ENCODE results near the gene PHEX. TPM values are rescaled to one million over a fixed set of nuclear protein-coding genes. Genes with fewer than 3 reads are reported as not detected.

The PHEX gene
- total RNA-seq, 8 experiments from 2014 or later = 0.16 to 1.4 (median 0.27) TPM

DNA sequence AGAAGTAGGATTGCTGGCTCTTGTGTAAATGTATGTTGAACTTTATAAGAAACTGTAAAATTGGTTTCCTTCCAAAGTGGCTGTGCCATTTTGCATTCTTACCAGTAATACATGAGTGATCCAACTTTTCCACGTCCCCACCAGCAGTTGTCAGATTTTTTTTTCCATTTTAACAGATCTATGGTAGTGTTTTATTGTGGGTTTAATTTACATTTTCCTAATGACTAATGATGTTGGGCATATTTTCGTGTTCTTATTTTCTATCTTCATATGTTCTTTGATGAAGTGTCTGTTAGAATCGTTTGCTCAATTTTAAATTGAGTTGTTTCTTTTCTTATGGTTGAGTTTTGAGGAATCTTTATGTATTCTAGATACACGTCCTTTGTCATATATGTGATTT, 56.2 kb downstream of the PHEX start:
- in situ Hi-C loops (cut with MboI; ENCODE audit: low pct_unique_long_range_greater_than_20kb in 2 of 9, low sequenced_read_pairs in 9 of 9, unreplicated experiment in 9 of 9) = no loop called here
- H3K4me1 ChIP-seq (replicated peaks in 1 of 2) = no peaks in the 10 kb centered on the region
- no peak for ATAC-seq (replicated peaks in 6 of 8)
- no peak overlapping the region for H3K4me3 ChIP-seq
- 9 to 100% (median 84%) methylated on average over 1 to 4 of the region's 4 CpGs; no CpG with 5 or more reads in 1 of the 10 experiments for WGBS, 10 experiments
- H3K27ac ChIP-seq = no peak overlapping the region

DNA sequence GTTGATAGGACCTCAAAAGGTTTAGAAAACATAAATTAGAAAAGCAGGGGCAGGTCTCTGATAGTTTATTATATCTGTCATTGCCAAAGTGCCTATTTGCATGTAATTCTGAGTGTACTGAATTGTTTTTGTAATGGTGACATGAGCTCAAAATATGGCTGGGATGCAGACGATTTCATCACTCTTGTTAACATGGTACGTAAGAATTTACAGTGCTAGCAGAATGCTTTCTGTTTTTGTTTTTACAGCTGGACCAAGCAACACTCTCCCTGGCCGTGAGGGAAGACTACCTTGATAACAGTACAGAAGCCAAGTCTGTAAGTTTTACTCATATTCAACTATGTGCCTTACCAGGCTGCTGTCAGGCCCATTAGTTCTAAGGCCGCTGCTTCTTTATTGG, 58.1 kb downstream of the PHEX start:
- no peak overlapping the region for H3K27ac ChIP-seq
- no peaks in the 10 kb centered on the region for H3K4me1 ChIP-seq (replicated peaks in 1 of 2)
- ATAC-seq (replicated peaks in 6 of 8) = peak in 2 of 8 experiments; percentile 35 to 39
- WGBS, 10 experiments = 27 to 100% (median 60%) methylated on average over 1 to 4 of the region's 4 CpGs; no CpG with 5 or more reads in 6 of the 10 experiments
- H3K4me3 ChIP-seq = no peak overlapping the region
- in situ Hi-C loops (cut with MboI; ENCODE audit: low pct_unique_long_range_greater_than_20kb in 2 of 9, low sequenced_read_pairs in 9 of 9, unreplicated experiment in 9 of 9) = no loop called here

DNA sequence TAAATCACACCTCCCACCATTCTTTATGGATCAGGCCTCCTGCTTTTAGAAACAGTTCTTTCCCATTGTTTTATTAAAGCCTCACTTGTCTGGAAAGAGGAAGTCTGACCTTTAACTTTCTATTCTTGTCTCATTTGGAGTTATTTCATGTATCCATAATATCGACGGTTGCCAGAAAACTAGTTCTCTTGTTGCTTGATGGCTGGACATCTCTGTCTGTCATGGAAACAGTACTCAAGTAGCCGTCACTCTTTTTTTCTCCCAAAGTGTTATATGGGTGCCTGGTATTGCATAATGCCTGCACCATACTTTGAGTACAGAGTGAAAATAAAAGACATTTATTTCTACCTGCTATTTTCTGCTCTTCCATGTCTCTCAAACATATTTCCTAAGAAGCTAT, 61.4 kb downstream of the PHEX start:
- in situ Hi-C loops (cut with MboI; ENCODE audit: low pct_unique_long_range_greater_than_20kb in 2 of 9, low sequenced_read_pairs in 9 of 9, unreplicated experiment in 9 of 9) = no loop called here
- 0 to 100% (median 48%) methylated on average over 1 to 3 of the region's 3 CpGs; no CpG with 5 or more reads in 3 of the 10 experiments for WGBS, 10 experiments
- Histone ChIP-seq H3K4me3 (no peak overlapping the region), H3K4me1 (replicated peaks in 1 of 2) (peaks cover 5 to 6% of the 10 kb centered on the region in 2 donors), H3K27ac (no peak overlapping the region)
- no peak for ATAC-seq (replicated peaks in 6 of 8)

DNA sequence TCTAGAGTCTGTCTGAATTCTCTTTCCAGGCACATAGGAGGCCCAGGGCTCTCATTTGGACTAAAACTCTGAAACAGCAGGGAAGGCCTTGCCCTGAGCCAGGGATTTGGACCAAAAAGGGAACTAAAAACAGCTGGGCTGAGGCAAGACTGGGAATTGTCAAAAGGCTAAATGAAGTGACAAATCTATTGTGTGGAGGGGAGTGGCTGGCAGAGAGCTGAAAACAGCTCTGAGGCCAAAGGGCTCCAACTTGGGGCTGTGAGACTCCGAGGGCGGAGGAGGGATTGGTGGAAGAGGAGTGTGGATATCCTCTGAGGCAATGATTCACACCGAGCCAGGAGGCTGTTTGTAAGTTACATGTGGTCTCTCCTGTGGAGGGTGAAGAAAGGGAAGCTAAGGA, 63.2 kb downstream of the PHEX start:
- Histone ChIP-seq H3K4me3 (no peak overlapping the region), H3K27ac (no peak overlapping the region), H3K4me1 (replicated peaks in 1 of 2) (peaks cover 5 to 6% of the 10 kb centered on the region in 2 donors)
- in situ Hi-C loops (cut with MboI; ENCODE audit: low pct_unique_long_range_greater_than_20kb in 2 of 9, low sequenced_read_pairs in 9 of 9, unreplicated experiment in 9 of 9) = no loop called here
- peak in 6 of 8 experiments; percentile 58 to 90 (median 79) for ATAC-seq (replicated peaks in 6 of 8)
- 33% methylated on average over 2 of the region's 3 CpGs; no CpG with 5 or more reads in 9 of the 10 experiments for WGBS, 10 experiments

DNA sequence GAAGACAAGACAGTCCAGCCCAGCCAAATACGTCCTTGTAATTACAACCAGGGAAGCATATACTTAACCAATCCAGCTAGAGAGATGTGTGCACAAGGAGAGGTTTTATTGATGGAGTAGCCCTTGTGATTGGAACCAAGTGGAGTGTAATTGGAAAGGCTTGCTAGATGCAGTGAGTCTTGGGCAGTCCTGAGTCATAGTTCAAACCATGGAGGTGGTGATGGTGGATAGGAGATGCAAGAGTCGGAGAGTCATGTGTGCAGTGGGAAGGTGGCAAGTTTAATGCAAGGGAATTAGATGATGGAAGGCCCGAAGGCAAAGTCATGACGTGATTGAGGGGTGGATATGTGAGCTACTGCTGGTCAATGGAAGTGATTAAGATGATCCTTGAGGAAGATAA, 63.7 kb downstream of the PHEX start:
- ATAC-seq (replicated peaks in 6 of 8) = no peak
- in situ Hi-C loops (cut with MboI; ENCODE audit: low pct_unique_long_range_greater_than_20kb in 2 of 9, low sequenced_read_pairs in 9 of 9, unreplicated experiment in 9 of 9) = no loop called here
- peaks cover 5 to 6% of the 10 kb centered on the region in 2 donors for H3K4me1 ChIP-seq (replicated peaks in 1 of 2)
- no peak overlapping the region for H3K27ac ChIP-seq
- whole genome bisulfite sequencing, 10 experiments = 30 to 100% (median 59%) methylated on average over 1 to 4 of the region's 4 CpGs; no CpG with 5 or more reads in 6 of the 10 experiments
- H3K4me3 ChIP-seq = no peak overlapping the region

DNA sequence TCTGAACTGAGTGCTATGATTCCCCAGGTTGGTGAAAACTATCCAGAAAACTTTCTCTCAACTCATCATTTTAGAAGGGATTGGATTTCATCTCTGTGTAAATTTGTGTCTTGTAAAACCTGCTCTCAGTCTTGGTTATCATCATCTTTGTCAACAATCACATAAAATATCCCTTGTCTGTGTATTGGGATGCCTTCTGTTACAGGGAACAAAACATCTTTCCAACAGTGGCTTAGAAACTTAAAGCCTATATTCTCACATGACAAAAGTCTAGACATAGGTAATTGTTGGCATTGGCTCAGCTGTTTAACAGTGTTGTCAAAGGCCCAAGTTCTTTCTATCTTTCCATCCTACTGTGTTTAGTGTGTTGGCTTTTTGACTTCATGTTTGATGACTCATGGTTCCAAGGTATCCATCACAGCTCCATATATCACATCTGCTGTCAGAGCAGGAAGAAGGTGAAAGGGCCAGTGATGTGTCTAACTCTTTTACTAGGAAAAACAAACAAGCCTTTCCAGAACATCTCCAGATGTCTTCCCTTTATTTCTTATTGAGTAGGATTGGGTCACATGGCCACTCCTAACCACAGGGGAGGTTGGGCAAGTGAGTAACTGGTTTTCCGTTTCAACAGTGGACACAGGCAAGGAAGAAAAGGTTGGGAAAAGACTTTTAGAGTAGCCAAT, 65.0 kb downstream of the PHEX start:
- in situ Hi-C loops (cut with MboI; ENCODE audit: low pct_unique_long_range_greater_than_20kb in 2 of 9, low sequenced_read_pairs in 9 of 9, unreplicated experiment in 9 of 9) = no loop called here
- 0 to 33% methylated on average over 1 of the region's 1 CpG; no CpG with 5 or more reads in 8 of the 10 experiments for WGBS, 10 experiments
- ATAC-seq (replicated peaks in 6 of 8) = peak in 5 of 8 experiments; percentile 23 to 50 (median 42)
- H3K4me3 ChIP-seq = no peak overlapping the region
- H3K4me1 ChIP-seq (replicated peaks in 1 of 2) = peaks cover 5 to 6% of the 10 kb centered on the region in 2 donors
- no peak overlapping the region for H3K27ac ChIP-seq

DNA sequence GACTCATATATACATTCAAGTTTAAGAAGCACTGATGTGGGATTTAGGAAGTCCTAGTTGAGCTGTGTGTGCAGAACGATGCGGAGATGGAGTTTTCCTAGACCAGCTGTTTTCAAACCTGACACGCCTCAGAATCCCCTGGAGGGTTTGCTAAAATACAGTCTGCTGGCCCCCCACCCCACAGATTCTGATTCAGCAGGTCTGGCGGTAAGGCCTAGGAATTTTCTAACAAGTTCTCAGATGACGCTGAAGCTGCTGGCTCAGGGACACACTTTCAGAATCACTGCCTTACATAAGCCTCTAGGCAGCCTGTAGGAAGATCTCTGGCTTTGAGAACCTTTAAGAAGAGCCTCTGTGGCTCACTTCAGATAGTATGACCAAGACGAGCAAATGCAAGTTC, 73.1 kb downstream of the PHEX start:
- ATAC-seq (replicated peaks in 6 of 8) = peak in 3 of 8 experiments; percentile 57 to 93 (median 89)
- 17 to 100% (median 64%) methylated on average over 1 to 3 of the region's 6 CpGs; no CpG with 5 or more reads in 7 of the 10 experiments for WGBS, 10 experiments
- H3K4me3 ChIP-seq = no peak overlapping the region
- no peak overlapping the region for H3K27ac ChIP-seq
- H3K4me1 ChIP-seq (replicated peaks in 1 of 2) = peaks cover 0 to 14% of the 10 kb centered on the region in 2 donors
- in situ Hi-C loops (cut with MboI; ENCODE audit: low pct_unique_long_range_greater_than_20kb in 2 of 9, low sequenced_read_pairs in 9 of 9, unreplicated experiment in 9 of 9) = no loop called here

DNA sequence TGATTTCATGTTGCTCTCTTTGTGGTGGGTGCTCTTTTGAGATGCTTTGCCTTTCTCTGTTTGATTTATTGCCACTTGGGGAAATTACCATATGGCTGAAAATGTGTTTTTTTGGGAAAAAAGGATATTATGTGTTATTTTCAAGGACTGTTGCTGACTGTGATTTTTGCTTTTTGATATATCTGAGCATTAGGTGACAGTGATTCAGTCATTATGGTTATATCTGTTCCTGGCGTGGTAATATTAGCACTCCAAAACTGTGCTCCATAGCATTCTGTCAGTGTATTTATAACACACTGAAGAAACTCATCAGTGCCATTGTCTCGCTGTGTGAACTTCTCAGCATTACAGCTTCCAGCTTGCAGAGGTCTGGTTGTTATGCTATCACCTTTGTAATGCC, 73.8 kb downstream of the PHEX start:
- no peak for ATAC-seq (replicated peaks in 6 of 8)

DNA sequence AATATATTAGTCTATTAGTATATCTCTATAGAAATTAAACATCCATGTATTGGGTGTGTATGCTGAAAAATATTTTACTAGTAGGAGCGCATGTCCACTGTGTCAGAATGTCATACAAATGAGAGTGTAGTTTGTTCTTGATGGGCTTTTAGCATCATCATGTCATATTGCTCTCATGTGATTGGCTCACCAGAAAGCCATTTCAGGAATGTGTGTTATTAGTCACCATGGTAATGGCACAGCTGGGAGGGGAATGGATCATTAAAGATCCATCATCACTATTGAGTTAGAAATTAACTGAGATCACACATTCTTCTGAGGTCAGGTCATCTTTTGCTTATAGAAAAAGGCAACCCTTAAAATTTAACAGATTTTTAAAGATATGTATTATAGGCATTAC, 77.3 kb downstream of the PHEX start:
- in situ Hi-C loops (cut with MboI; ENCODE audit: low pct_unique_long_range_greater_than_20kb in 2 of 9, low sequenced_read_pairs in 9 of 9, unreplicated experiment in 9 of 9) = no loop called here
- Histone ChIP-seq H3K4me3 (no peak overlapping the region), H3K4me1 (replicated peaks in 1 of 2) (peaks cover 0 to 14% of the 10 kb centered on the region in 2 donors), H3K27ac (no peak overlapping the region)
- 0 to 56% methylated on average over 1 of the region's 1 CpG; no CpG with 5 or more reads in 8 of the 10 experiments for WGBS, 10 experiments
- peak in 7 of 8 experiments; percentile 33 to 86 (median 61) for ATAC-seq (replicated peaks in 6 of 8)

More for the DNA sequence above, 73.8 kb downstream of the PHEX start:
- in situ Hi-C loops (cut with MboI; ENCODE audit: low pct_unique_long_range_greater_than_20kb in 2 of 9, low sequenced_read_pairs in 9 of 9, unreplicated experiment in 9 of 9) = no loop called here
- Histone ChIP-seq H3K27ac (no peak overlapping the region), H3K4me1 (replicated peaks in 1 of 2) (peaks cover 0 to 14% of the 10 kb centered on the region in 2 donors), H3K4me3 (no peak overlapping the region)
- WGBS, 10 experiments = 28 to 83% (median 80%) methylated on average over 1 to 2 of the region's 2 CpGs; no CpG with 5 or more reads in 7 of the 10 experiments

DNA sequence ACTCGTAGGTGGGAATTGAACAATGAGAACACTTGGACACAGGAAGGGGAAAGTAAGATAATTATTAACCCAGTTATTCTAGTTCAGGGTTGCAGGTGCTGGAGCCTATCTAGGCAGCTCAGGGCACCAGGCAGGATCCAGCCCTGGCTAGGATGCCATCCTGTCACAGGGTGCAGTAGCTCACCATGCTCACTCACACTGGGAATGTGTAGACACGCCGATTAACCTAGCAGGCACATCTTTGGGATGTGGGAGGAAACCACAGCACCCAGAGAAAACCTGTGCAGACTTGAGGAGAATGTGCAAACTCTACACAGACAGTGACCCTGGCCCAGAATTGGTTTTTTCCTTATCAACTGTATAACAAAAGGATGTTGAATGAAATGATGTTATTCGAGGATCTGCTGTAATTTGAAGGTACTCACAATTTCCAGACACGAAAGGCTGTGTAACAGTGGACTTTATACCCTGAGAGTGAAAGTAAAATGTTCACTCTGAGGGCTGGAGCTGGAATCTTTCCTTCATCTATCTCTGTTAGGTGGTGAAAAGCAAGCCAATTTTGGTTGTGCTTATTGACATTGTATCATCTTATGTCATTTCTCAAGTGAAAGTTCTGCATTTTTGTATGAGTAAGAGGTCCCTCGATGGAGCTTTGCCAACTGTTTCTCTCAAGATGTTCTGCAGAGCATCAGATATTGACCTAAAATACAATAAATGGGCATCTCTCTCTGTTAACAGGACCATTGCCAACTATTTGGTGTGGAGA, 78.8 kb downstream of the PHEX start:
- WGBS, 10 experiments = 50 to 100% (median 67%) methylated on average over 1 to 5 of the region's 6 CpGs; no CpG with 5 or more reads in 6 of the 10 experiments
- H3K4me1 ChIP-seq (replicated peaks in 1 of 2) = peaks cover 0 to 13% of the 10 kb centered on the region in 2 donors
- in situ Hi-C loops (cut with MboI; ENCODE audit: low pct_unique_long_range_greater_than_20kb in 2 of 9, low sequenced_read_pairs in 9 of 9, unreplicated experiment in 9 of 9) = no loop called here
- no peak overlapping the region for H3K4me3 ChIP-seq
- no peak for ATAC-seq (replicated peaks in 6 of 8)
- H3K27ac ChIP-seq = no peak overlapping the region

DNA sequence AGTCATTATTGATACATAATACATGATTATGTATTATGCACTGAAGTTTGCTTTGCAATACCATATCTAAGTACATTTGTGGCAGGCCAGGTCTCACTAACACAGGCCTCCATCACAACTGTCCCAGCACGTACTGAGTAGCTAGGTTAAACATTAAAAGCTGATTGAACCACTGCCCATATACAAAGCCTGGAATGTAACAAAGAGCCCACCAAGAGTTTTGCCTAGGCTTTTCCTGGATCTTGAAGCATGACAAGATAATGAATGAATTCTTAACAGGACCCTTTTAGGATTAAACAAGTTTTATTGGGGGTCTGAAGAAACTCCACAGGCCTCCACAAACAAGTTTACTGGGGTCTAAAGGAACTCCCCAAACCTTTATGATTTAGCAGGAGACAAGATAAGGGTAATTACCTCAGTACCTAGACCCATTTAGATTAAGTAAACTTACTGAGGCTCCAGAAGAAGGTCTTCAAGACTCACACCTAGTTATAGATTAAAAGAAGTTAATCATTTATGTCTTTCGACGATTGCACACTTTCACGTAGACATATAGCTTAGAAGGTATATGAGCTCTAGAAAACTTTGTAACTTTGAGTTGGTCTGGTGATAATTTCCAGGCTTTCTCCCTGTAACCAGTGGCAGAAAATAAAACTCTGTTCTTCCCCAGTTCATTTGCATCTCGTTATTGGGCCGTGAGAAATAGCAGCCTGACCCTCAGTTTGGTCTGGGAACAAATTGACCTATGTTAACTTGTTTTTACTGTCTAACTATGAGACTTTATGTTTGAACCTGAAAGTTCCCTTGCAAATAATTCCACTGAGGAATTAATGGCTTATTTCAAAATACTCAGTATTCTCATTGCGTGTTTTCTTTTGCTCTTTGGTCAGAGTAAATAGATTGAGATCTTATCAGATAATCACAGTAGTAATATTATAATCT, 84.8 kb downstream of the PHEX start:
- Histone ChIP-seq H3K27ac (no peak overlapping the region), H3K4me1 (replicated peaks in 1 of 2) (no peaks in the 10 kb centered on the region), H3K4me3 (no peak overlapping the region)
- 0 to 100% (median 28%) methylated on average over 1 to 3 of the region's 7 CpGs; no CpG with 5 or more reads in 3 of the 10 experiments for WGBS, 10 experiments
- no peak for ATAC-seq (replicated peaks in 6 of 8)
- in situ Hi-C loops (cut with MboI; ENCODE audit: low pct_unique_long_range_greater_than_20kb in 2 of 9, low sequenced_read_pairs in 9 of 9, unreplicated experiment in 9 of 9) = no loop called here

DNA sequence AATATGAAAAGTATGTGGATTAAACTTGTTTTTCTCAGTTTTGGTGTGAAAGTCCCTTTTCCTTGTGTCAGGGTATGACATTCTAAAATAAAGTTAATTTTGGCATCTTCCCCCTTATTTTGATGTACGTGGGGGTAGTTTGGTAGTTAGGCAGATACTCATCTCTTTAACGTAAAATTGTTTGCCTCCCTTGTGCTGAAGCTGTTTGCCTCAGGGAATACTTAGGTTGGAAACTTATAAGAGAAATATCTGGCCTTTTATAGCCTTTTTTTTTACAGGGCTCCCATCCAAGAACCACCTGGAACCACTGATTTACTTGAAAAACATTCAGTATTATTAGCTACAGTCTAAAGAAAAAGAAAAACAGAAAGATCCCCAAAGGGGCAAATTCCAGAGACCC, 85.5 kb downstream of the PHEX start:
- no peak for ATAC-seq (replicated peaks in 6 of 8)
- in situ Hi-C loops (cut with MboI; ENCODE audit: low pct_unique_long_range_greater_than_20kb in 2 of 9, low sequenced_read_pairs in 9 of 9, unreplicated experiment in 9 of 9) = no loop called here
- no peak overlapping the region for H3K4me3 ChIP-seq
- peaks cover 0 to 4% of the 10 kb centered on the region in 2 donors for H3K4me1 ChIP-seq (replicated peaks in 1 of 2)
- WGBS, 10 experiments = 22 to 100% (median 48%) methylated on average over 1 to 2 of the region's 2 CpGs; no CpG with 5 or more reads in 6 of the 10 experiments
- H3K27ac ChIP-seq = no peak overlapping the region
